ENCODE results near the gene SETD3.

DNA sequence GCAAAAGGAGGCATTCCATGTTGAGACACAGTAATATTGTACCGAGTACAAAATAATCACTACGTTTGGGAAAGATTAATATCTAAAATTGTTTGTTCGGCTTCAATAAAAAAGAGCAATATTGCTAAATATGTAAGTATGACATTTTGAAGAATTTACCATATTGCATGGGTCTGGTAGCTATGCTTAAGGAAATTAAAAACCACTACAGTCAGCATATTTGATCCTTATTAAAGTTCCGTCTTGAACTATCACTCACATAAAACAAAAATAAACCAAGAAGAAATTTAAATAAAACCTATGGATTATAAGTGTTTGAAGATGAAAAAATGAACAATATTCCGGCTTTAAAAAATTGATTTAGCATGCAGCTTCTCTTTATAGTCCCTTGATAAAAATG is 63.8 kb downstream of the SETD3 start:
- TF ChIP-seq POLR2A (IDR thresholded peaks at IDR 0.05) (no peak), CTCF (IDR thresholded peaks at IDR 0.05) (no peak)
